ENCODE measurements around the gene FBXL13. TPM values are rescaled to one million over a fixed set of nuclear protein-coding genes. Genes with fewer than 3 reads are reported as not detected.

The FBXL13 gene
- total and polyA plus RNA-seq, 2 experiments from 2014 or later, result 1.2 to 2.5 TPM

DNA sequence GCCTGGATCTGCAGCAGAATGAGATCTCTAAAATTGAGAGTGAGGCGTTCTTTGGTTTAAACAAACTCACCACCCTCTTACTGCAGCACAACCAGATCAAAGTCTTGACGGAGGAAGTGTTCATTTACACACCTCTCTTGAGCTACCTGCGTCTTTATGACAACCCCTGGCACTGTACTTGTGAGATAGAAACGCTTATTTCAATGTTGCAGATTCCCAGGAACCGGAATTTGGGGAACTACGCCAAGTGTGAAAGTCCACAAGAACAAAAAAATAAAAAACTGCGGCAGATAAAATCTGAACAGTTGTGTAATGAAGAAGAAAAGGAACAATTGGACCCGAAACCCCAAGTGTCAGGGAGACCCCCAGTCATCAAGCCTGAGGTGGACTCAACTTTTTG lies 140.4 kb downstream of the FBXL13 start (continued):
- TF ChIP-seq, protein P1, sequence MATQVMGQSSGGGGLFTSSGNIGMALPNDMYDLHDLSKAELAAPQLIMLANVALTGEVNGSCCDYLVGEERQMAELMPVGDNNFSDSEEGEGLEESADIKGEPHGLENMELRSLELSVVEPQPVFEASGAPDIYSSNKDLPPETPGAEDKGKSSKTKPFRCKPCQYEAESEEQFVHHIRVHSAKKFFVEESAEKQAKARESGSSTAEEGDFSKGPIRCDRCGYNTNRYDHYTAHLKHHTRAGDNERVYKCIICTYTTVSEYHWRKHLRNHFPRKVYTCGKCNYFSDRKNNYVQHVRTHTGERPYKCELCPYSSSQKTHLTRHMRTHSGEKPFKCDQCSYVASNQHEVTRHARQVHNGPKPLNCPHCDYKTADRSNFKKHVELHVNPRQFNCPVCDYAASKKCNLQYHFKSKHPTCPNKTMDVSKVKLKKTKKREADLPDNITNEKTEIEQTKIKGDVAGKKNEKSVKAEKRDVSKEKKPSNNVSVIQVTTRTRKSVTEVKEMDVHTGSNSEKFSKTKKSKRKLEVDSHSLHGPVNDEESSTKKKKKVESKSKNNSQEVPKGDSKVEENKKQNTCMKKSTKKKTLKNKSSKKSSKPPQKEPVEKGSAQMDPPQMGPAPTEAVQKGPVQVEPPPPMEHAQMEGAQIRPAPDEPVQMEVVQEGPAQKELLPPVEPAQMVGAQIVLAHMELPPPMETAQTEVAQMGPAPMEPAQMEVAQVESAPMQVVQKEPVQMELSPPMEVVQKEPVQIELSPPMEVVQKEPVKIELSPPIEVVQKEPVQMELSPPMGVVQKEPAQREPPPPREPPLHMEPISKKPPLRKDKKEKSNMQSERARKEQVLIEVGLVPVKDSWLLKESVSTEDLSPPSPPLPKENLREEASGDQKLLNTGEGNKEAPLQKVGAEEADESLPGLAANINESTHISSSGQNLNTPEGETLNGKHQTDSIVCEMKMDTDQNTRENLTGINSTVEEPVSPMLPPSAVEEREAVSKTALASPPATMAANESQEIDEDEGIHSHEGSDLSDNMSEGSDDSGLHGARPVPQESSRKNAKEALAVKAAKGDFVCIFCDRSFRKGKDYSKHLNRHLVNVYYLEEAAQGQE (IDR thresholded peaks at IDR 0.05; ENCODE audit: unreplicated experiment), result no peak
- TF ChIP-seq POLR2AphosphoS5 (IDR thresholded peaks at IDR 0.05; ENCODE audit: low read depth) (no peak), NANOG (IDR thresholded peaks at IDR 0.05; ENCODE audit: borderline replicate concordance) (no peak), JUNB (IDR thresholded peaks at IDR 0.05; ENCODE audit: unreplicated experiment) (no peak), EZH2 (IDR thresholded peaks at IDR 0.05; ENCODE audit: low read depth, unreplicated experiment) (no peak)
- TF ChIP-seq, protein P2, sequence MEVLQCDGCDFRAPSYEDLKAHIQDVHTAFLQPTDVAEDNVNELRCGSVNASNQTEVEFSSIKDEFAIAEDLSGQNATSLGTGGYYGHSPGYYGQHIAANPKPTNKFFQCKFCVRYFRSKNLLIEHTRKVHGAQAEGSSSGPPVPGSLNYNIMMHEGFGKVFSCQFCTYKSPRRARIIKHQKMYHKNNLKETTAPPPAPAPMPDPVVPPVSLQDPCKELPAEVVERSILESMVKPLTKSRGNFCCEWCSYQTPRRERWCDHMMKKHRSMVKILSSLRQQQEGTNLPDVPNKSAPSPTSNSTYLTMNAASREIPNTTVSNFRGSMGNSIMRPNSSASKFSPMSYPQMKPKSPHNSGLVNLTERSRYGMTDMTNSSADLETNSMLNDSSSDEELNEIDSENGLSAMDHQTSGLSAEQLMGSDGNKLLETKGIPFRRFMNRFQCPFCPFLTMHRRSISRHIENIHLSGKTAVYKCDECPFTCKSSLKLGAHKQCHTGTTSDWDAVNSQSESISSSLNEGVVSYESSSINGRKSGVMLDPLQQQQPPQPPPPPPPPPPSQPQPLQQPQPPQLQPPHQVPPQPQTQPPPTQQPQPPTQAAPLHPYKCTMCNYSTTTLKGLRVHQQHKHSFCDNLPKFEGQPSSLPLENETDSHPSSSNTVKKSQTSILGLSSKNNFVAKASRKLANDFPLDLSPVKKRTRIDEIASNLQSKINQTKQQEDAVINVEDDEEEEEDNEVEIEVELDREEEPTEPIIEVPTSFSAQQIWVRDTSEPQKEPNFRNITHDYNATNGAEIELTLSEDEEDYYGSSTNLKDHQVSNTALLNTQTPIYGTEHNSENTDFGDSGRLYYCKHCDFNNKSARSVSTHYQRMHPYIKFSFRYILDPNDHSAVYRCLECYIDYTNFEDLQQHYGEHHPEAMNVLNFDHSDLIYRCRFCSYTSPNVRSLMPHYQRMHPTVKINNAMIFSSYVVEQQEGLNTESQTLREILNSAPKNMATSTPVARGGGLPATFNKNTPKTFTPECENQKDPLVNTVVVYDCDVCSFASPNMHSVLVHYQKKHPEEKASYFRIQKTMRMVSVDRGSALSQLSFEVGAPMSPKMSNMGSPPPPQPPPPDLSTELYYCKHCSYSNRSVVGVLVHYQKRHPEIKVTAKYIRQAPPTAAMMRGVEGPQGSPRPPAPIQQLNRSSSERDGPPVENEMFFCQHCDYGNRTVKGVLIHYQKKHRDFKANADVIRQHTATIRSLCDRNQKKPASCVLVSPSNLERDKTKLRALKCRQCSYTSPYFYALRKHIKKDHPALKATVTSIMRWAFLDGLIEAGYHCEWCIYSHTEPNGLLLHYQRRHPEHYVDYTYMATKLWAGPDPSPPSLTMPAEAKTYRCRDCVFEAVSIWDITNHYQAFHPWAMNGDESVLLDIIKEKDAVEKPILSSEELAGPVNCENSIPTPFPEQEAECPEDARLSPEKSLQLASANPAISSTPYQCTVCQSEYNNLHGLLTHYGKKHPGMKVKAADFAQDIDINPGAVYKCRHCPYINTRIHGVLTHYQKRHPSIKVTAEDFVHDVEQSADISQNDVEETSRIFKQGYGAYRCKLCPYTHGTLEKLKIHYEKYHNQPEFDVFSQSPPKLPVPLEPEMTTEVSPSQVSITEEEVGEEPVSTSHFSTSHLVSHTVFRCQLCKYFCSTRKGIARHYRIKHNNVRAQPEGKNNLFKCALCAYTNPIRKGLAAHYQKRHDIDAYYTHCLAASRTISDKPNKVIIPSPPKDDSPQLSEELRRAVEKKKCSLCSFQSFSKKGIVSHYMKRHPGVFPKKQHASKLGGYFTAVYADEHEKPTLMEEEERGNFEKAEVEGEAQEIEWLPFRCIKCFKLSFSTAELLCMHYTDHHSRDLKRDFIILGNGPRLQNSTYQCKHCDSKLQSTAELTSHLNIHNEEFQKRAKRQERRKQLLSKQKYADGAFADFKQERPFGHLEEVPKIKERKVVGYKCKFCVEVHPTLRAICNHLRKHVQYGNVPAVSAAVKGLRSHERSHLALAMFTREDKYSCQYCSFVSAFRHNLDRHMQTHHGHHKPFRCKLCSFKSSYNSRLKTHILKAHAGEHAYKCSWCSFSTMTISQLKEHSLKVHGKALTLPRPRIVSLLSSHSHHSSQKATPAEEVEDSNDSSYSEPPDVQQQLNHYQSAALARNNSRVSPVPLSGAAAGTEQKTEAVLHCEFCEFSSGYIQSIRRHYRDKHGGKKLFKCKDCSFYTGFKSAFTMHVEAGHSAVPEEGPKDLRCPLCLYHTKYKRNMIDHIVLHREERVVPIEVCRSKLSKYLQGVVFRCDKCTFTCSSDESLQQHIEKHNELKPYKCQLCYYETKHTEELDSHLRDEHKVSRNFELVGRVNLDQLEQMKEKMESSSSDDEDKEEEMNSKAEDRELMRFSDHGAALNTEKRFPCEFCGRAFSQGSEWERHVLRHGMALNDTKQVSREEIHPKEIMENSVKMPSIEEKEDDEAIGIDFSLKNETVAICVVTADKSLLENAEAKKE (CRISPR knock-in tag; IDR thresholded peaks at IDR 0.05), result no peak

DNA sequence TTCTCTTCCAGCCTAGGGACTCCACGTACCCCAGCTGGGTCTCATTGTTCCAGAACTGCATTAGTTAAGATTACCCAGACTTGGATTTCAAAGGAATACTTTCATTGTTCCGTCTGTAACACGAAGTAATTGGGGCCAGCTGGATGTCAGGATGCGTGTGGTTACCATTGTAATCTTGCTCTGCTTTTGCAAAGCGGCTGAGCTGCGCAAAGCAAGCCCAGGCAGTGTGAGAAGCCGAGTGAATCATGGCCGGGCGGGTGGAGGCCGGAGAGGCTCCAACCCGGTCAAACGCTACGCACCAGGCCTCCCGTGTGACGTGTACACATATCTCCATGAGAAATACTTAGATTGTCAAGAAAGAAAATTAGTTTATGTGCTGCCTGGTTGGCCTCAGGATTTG lies 140.8 kb downstream of the FBXL13 start:
- no peaks in the 10 kb centered on the region for H4K20me1 ChIP-seq (replicated peaks; ENCODE audit: insufficient read depth)
- H3K4me1 Mint-ChIP-seq, result peaks cover 56% of the 10 kb centered on the region
- TF ChIP-seq CREB1 (CRISPR knock-in tag; IDR thresholded peaks at IDR 0.05; ENCODE audit: low read depth), result peak; percentile 72
- TF ChIP-seq, protein P1 (IDR thresholded peaks at IDR 0.05; ENCODE audit: unreplicated experiment), result no peak
- TF ChIP-seq, protein P3, sequence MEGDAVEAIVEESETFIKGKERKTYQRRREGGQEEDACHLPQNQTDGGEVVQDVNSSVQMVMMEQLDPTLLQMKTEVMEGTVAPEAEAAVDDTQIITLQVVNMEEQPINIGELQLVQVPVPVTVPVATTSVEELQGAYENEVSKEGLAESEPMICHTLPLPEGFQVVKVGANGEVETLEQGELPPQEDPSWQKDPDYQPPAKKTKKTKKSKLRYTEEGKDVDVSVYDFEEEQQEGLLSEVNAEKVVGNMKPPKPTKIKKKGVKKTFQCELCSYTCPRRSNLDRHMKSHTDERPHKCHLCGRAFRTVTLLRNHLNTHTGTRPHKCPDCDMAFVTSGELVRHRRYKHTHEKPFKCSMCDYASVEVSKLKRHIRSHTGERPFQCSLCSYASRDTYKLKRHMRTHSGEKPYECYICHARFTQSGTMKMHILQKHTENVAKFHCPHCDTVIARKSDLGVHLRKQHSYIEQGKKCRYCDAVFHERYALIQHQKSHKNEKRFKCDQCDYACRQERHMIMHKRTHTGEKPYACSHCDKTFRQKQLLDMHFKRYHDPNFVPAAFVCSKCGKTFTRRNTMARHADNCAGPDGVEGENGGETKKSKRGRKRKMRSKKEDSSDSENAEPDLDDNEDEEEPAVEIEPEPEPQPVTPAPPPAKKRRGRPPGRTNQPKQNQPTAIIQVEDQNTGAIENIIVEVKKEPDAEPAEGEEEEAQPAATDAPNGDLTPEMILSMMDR (conservative IDR thresholded peaks at IDR 0.05; ENCODE audit: low read depth in 2 of 2), result no peak
- no peak overlapping the region for H2AFZ ChIP-seq
- peak overlapping the region; percentile 84 for H3K27ac Mint-ChIP-seq
- H3K9me3 Mint-ChIP-seq, result no peaks in the 10 kb centered on the region
- peak overlapping the region; percentile 58 for H3K4me2 ChIP-seq
- no peaks in the 10 kb centered on the region for H3K9me2 ChIP-seq (ENCODE audit: insufficient read depth)
- H3K27me3 ChIP-seq (ENCODE audit: insufficient read depth), result no peaks in the 10 kb centered on the region
- peak; percentile 95 for ATAC-seq
- H3K36me3 Mint-ChIP-seq (ENCODE audit: low read depth), result no peaks in the 10 kb centered on the region
- peak; percentile 82 for DNase-seq (ENCODE audit: low spot score)
- no peaks in the 10 kb centered on the region for H3K79me2 ChIP-seq (replicated peaks; ENCODE audit: insufficient read depth)
- peaks cover 55% of the 10 kb centered on the region for H3K4me1 ChIP-seq (ENCODE audit: insufficient read depth)
- H3K4me3 Mint-ChIP-seq, result peak overlapping the region; percentile 60
- H3K4me3 ChIP-seq, result peak overlapping the region; percentile 26; the same call in 1 of the 2 replicates
- no peaks in the 10 kb centered on the region for H3K36me3 ChIP-seq (ENCODE audit: insufficient read depth)
- no peaks in the 10 kb centered on the region for H3F3A ChIP-seq (replicated peaks; ENCODE audit: low read depth)
- H3K27ac ChIP-seq (ENCODE audit: low read depth), result peak overlapping the region; percentile 77
- no peaks in the 10 kb centered on the region for H3K27me3 Mint-ChIP-seq (ENCODE audit: insufficient read depth, low read depth, poor library complexity)

Data from GM23338 (cell line).